GM12878 (cell line): Measurements from ENCODE around the gene KRTAP12-1. TPM values are rescaled to one million over a fixed set of nuclear protein-coding genes. Genes with fewer than 3 reads are reported as not detected.

Experiments used
- CHD4 ChIP-seq: fragments of 200-600 bp; sonication (generic); IDR thresholded peaks from 2 replicates; pipeline ENCODE4 v1.6.1; 2016; ENCODE audit warnings: mild to moderate bottlenecking
- DPF2 ChIP-seq: fragments of 450-650 bp; IDR thresholded peaks from 2 replicates; pipeline ENCODE4 v1.6.1; 2017; ENCODE audit warnings: mild to moderate bottlenecking
- JUND ChIP-seq: IDR thresholded peaks from 2 replicates; pipeline ENCODE4 v1.6.1; 2012; ENCODE audit warnings: low read depth, mild to moderate bottlenecking, low read length, improper control_type of control experiment, moderate library complexity
- KAT2A ChIP-seq: conservative IDR thresholded peaks from 2 replicates; pipeline ENCODE4 v1.6.1; 2011; ENCODE audit warnings: low read depth, low read length; ENCODE audit not compliant: control insufficient read depth
- MEF2A ChIP-seq: IDR thresholded peaks from 2 replicates; pipeline ENCODE4 v1.6.1; 2011; ENCODE audit warnings: low read depth, mild to moderate bottlenecking, low read length, moderate library complexity; ENCODE audit not compliant: insufficient read depth
- WRNIP1 ChIP-seq: IDR thresholded peaks from 2 replicates; pipeline ENCODE4 v1.6.1; 2011; ENCODE audit warnings: low read depth, low read length, improper control_type of control experiment, borderline replicate concordance
- polyA plus RNA-seq, 11 experiments: library from polyadenylated mRNA; depleted of rRNA in 4 of 11; unstranded in 6 of 11; stranded (reverse) in 5 of 11; fragments of >200 nt; fragmentation: Nextera tagmentation in 4 of 11; fragmentation: Illumina TruSeq in 1 of 11; extraction: Ambion mirVana in 4 of 11; extraction: Trizol in 1 of 11; gene quantifications; 1 replicate in 1 of 11; 2 replicates in 10 of 11; pipeline versions ENCODE4 v1.2.1 to v1.2.3, GENCODE V29; 2011 to 2016; ENCODE audit warnings: inconsistent platforms in 2 of 11, missing spikeins in 2 of 11, low read depth in 1 of 11
- total RNA-seq, 4 experiments: library from RNA; depleted of rRNA in 3 of 4; stranded (reverse); fragments of >200 nt in 3 of 4; fragmentation: Illumina TruSeq in 1 of 4; extraction: Trizol in 1 of 4; gene quantifications; 2 replicates each; pipeline versions ENCODE4 v1.2.1 to v1.2.3, GENCODE V29; 2013 to 2021
- TF ChIP-seq, protein P1 (sequence below): fragments of 450-650 bp; IDR thresholded peaks from 2 replicates; pipeline ENCODE4 v1.6.1; 2017; ENCODE audit warnings: mild to moderate bottlenecking
- TF ChIP-seq, protein P2 (sequence below): fragments of 450-650 bp; IDR thresholded peaks from 2 replicates; pipeline ENCODE4 v1.6.1; 2016; ENCODE audit warnings: mild to moderate bottlenecking
- TF ChIP-seq, protein P3 (sequence below), 3 experiments: IDR thresholded peaks in 2 of 3; conservative IDR thresholded peaks in 1 of 3; 2 replicates each; pipeline ENCODE4 v1.5.1; 2011; ENCODE audit warnings: low read depth in 3 of 3, low read length in 3 of 3, mild to moderate bottlenecking in 3 of 3, control low read depth in 2 of 3, moderate library complexity in 2 of 3, inconsistent platforms in 1 of 3, mixed read lengths in 1 of 3; ENCODE audit not compliant: control insufficient read depth in 2 of 3, insufficient read depth in 1 of 3; ENCODE audit errors: extremely low read depth in 1 of 3

KRTAP12-1 gene
- total and polyA plus RNA-seq, 10 of the 15 experiments (the other 5 are each of a cell fraction or from before 2014, with no cell fraction given), result not detected

DNA sequence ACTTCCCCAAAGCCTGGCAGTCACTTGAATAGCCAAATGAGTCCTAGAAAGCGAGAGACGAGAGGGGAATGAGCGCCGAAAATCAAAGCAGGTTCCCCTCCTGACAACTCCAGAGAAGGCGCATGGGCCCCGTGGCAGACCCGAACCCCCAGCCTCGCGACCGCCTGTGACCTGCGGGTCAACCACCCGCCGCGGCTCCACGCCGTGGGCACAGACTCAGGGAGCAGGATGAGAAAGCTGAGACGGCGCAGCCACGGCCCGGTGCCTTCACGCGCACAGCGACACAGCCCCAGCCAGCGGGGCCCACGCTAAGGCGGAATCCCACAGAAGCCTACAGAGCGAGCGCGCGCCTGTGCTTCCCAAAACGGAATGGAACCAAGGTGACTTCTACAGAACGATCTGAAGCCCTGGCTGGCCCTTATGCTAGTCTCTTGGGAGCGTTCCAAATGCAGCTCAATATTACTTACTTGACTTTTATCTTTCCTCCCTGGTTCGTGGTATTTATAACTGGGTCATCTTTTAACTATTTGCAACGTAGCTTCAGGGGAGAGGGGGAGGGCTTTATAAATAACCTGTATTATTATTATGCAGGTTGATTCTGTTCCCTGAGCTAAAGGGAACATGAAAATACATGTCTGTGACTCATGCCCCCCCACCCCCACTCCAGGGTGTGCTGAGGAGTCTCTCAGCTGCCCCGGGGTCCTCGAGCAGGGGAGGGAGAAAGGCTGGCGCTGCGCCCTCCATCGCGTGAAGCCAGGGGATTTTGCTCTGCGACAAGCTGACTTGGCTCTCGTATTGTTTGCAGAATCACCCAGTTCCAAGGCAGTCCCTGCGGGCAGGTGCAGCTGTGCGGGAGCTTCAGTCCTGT, 27.7 kb upstream of the KRTAP12-1 start (continued):
- TF ChIP-seq, protein P1, sequence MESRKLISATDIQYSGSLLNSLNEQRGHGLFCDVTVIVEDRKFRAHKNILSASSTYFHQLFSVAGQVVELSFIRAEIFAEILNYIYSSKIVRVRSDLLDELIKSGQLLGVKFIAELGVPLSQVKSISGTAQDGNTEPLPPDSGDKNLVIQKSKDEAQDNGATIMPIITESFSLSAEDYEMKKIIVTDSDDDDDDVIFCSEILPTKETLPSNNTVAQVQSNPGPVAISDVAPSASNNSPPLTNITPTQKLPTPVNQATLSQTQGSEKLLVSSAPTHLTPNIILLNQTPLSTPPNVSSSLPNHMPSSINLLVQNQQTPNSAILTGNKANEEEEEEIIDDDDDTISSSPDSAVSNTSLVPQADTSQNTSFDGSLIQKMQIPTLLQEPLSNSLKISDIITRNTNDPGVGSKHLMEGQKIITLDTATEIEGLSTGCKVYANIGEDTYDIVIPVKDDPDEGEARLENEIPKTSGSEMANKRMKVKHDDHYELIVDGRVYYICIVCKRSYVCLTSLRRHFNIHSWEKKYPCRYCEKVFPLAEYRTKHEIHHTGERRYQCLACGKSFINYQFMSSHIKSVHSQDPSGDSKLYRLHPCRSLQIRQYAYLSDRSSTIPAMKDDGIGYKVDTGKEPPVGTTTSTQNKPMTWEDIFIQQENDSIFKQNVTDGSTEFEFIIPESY, result no peak
- TF ChIP-seq, protein P2, sequence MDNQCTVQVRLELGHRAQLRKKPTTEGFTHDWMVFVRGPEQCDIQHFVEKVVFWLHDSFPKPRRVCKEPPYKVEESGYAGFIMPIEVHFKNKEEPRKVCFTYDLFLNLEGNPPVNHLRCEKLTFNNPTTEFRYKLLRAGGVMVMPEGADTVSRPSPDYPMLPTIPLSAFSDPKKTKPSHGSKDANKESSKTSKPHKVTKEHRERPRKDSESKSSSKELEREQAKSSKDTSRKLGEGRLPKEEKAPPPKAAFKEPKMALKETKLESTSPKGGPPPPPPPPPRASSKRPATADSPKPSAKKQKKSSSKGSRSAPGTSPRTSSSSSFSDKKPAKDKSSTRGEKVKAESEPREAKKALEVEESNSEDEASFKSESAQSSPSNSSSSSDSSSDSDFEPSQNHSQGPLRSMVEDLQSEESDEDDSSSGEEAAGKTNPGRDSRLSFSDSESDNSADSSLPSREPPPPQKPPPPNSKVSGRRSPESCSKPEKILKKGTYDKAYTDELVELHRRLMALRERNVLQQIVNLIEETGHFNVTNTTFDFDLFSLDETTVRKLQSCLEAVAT, result no peak
- no peak for TF ChIP-seq JUND
- no peak for TF ChIP-seq WRNIP1
- no peak for TF ChIP-seq KAT2A
- TF ChIP-seq MEF2A, result no peak
- TF ChIP-seq, protein P3, sequence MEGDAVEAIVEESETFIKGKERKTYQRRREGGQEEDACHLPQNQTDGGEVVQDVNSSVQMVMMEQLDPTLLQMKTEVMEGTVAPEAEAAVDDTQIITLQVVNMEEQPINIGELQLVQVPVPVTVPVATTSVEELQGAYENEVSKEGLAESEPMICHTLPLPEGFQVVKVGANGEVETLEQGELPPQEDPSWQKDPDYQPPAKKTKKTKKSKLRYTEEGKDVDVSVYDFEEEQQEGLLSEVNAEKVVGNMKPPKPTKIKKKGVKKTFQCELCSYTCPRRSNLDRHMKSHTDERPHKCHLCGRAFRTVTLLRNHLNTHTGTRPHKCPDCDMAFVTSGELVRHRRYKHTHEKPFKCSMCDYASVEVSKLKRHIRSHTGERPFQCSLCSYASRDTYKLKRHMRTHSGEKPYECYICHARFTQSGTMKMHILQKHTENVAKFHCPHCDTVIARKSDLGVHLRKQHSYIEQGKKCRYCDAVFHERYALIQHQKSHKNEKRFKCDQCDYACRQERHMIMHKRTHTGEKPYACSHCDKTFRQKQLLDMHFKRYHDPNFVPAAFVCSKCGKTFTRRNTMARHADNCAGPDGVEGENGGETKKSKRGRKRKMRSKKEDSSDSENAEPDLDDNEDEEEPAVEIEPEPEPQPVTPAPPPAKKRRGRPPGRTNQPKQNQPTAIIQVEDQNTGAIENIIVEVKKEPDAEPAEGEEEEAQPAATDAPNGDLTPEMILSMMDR (IDR thresholded peaks at IDR 0.05 in 2 of 3, conservative IDR thresholded peaks at IDR 0.05 in 1 of 3; ENCODE audit: control insufficient read depth in 2 of 3, extremely low read depth in 1 of 3, insufficient read depth in 1 of 3, low read depth in 3 of 3, low read length in 3 of 3), result no peak
- TF ChIP-seq DPF2, result no peak
- no peak for TF ChIP-seq CHD4
